Hematopoietic multipotent progenitor cell (in vitro differentiated cells): ENCODE data around the gene TCF7. TPM values are rescaled to one million over a fixed set of nuclear protein-coding genes. Genes with fewer than 3 reads are reported as not detected.
A peak's percentile ranks its signal among the peaks of the same experiment; 100 is the strongest.

Source experiments
- DNase-seq, 3 donors: peaks; one replicate each; pipeline ENCODE4 v3.0.0-alpha.2; 2011 to 2015; ENCODE audit warnings: low read depth in 2 of 3, low spot score in 2 of 3
- total RNA-seq: library from RNA; depleted of rRNA; stranded (reverse); fragments of >200 nt; gene quantifications from one replicate; pipeline ENCODE4 v1.2.3, GENCODE V29; 2012

TCF7 gene
- total RNA-seq, result 0.81 TPM

DNA sequence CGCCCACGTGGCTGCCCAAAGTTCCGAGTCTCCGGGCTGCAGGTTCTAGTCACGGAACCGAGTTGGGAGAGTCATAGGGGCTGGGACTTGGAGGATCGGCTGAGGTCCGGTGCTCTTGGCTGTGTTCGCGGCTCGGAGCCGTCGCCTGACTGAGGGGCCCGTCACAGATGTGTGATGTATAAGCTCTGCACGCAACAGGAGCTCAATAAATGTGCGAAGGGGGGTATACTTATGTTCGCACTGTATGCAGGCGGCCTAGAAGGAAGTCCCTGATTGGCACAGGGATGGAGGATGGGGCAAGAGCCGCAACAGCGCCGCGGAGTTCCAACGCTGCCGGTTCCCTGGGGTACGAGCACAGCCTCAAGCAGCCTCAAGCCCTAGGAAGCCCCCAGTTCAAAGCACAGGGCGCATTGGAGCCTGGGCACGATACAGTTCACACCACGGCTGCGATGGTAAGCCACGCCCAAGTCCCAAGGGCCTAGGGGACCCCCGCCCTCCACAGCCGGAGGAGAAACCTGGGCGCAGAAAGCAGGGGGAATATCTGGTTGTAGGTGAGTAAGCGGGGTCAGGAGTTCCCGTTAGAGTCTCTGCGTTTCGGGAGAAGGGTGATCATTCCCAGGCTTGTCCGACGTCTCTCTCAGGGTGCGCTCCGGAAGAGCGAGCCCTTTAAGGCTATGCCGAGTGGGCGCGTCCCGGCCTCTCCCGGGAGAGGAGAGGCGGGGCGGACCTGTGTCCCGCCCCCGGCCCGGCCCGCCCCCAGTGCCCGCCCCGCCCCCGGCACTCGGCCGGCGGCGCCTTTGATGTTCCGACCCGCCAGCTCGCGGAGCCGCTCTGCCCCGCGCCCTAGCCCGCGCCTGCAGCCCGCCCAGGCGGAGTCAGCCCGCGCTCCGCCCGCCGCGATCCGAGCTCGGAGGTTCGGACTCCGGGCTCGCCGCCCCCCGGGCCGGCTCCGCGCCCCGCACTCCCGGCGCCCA, at the start of gene TCF7:
Gene TCF7, plus strand, starts transcription at position 780 of the 974 bp plus-strand sequence. CDS start 226 bp downstream, outside the sequence.
- DNase-seq, result peak; percentile 64 to 70 (median 64)

- DNase-seq, result no peak
These were observed 44.9 kb upstream of the TCF7 start for GRCh38 chr5:134069553-134069952.

DNA sequence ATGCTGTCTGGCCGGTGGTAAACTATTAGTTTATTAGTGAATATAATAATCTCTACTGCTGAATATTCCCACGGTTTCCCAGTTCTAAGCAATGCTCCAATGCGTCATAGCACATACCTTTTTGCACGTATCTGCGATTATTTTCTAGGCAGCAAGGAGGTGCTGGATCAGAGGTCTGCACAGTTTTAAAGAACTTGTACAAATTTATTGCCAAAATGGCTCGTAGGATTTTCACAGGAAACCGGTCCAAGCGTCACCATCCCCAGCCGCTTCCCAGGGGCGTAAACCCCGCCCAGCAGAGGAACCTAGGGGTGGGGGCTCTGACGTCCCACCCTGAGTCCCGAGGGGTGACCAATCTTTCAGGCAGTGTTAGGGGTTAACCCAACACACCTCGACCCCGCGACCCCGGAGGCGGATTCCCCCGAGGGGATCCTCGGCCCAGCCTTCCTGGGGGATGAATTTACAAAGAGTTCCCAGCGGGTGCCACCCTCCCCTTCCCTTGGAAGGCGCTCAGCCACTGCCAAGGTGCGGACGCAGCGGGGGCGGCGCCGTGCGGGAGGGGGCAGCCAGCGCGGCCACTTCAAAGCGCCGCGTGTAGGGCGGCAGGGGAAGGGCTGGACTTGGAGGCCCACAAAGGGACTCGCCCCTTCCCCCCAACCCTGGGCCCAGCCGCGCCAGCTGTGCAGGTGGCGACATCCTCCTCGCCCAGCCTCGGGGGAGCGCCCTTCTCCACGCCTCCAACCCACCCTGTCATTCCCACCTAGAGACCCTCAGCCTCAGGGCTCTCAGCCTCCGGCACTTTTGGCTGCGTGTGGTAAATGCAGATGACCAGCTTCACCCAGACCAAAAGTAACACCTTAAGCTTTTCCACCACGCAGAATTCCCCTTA, 43.5 kb upstream of the TCF7 start:
- peak in 2 of 3 donors; percentile 38 to 52 for DNase-seq

GRCh38 chr5:134071614-134072207, 42.8 kb upstream of the TCF7 start:
- DNase-seq, result no peak

DNA sequence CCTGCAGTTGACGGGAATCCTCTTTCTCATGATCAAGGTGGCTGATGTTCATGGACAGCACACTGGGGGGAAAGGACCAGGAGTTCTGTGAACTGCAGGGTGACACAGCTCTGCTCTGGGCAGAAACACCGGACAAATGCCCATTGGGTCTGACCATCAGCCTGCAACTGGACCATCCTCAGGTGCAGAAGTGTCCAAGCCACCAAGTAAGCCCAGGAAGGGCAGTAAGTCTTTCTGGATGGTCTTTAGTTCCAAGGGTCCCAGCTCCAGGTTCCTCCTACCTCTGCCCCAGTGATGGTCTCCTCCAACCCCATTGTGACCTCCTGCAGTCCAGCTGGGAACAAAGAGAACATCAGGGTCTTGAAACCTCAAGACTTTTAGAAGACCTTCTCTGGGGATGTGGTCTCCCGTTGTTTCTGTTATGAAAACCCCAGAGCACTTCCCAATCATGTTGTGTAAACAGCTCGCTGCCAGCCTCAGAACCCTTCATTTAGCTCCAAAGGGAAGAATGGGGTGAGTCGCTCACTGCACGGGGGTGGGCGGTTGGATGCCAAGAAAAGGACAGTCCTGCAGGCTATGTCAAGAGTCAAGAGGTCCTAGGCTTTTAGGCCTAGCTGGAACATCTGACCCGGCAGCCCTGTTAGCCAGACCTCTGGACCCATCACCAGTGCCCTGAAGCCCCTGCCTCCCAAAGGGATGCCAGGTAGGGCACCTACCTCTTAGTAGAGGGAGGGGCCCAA, 41.8 kb upstream of the TCF7 start:
- no peak for DNase-seq

DNA sequence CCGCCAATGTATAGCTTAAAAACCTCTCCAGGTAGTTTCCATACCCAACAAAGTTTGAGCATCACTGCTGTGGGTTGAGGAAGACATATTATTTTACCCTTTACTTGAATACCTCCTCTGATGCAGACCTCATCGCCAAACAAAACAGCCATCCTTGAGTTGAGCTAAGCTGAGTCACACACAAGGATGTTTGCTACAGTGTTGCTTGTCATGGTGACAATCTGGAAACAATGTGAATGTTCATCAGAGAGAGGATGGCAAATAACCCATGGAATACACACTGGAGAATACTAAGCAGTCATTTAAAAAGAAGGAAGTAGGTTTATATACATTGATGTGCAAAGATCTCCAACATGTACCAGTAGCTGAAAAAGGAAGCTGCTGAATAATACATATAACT, 41.1 kb upstream of the TCF7 start:
- DNase-seq, result no peak

- DNase-seq, result no peak
These were observed 39.4 kb upstream of the TCF7 start for GRCh38 chr5:134075102-134075501.

GRCh38 chr5:134077926-134078580, 36.4 kb upstream of the TCF7 start:
- no peak for DNase-seq

DNA sequence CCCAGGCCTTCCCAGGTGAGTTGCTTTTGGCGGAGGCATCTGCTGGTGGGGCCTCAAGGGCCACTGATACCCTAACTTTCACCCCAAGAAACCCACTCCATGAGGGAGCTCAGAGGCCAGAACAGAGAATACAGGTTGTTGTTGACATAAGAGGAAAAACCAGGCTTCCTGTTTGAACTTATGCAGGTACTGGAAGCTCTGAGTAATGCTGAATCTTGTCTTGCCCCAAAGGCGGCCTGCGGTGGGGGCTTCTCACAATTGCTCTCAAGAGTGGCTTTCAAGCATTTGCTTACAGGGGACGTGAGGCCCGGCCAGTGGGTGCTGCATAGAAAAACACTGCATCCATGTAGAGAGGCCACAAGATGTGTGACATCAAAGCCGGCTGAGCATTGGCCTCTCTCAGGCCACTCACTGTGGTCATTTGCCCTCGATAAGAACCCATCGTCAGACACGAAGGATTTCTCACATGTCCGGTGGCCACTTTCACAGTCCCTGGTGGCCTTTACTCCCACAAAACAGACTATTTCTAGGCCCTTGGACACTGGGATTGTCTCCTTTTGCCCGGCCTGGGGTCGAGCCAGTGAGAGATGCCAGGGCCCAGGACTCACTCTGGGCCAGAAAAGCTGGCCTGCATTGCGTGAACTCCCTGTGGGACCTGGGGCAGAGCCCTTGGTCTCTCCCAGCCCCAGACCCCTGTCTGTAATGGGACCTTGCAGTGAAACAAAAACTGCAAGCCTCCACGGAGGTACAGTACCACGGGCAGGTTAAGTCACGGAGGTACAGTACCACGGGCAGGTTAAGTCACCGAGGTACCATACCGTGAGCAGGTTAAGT, 34.5 kb upstream of the TCF7 start:
- no peak for DNase-seq

DNA sequence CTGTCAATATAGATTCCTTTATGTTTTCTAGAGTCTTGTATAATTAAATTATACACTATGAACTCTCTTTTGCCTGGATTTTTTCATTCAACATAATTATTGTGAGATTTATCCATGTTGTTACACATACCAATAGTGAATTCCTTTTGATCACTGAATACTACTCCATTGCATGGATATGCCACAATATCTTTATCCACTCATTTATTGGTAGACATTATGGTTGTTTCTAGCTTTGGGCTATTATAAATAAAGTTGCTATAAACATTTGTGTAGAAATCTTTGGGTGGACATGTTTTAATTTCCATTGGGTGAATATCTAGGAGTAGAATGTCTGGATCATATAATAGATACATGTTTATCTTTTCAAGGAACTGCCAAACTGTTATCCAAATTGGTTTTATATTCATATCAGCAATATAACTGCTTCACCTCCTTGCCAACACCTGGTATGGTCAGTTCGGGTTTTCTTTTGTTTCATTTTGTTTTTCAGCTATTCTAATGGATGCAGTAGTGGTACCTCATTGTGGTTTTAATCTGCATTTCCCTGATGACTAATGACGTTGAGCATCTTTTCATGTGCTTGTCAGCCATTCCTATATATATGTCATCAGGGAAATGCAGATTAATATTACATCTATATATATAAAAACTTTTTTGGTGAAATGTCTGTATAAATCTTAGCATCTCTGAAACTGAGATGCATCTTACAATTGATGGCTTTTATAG, 32.1 kb upstream of the TCF7 start:
- DNase-seq, result no peak

DNA sequence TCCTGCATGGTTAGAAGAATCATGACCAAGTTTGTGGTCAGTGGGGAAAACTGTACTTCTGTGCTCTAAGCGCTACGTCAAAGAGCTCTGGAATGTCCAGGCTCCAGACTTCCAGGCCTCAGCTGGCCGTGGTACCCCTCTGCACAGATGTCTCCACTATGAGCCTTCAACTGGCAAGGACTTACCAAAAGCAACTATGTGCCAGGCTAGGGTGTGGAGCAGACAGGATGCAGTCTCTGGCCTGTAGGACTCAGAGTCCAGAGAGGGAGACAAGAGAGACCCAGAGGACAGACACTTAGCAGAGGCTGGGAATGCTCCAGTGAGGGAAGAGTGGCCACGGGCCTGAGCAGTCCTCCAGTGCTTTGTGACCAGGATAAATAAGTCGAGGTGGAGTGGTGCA, 31.0 kb upstream of the TCF7 start:
- no peak for DNase-seq

- no peak for DNase-seq
These were observed 30.4 kb upstream of the TCF7 start for GRCh38 chr5:134084022-134084565.

DNA sequence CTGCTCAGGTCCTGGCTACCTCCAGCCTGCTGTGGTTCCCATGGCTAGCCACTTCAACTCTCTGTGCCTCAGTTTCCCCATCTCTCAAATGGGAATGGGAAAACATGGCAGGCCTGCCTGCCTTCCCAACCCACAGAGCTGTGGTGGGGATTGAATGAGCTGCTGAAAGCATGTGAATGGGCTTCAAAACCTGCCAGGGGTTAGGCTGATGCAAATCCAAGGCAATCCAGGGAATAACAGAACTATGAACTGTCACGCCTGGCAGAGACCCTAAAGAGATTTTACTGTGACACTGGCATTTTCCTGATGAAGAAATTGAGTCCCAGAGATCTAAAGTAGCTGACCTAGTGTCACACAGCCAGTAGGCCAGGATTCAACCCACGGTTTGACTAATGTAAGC, 29.9 kb upstream of the TCF7 start:
- DNase-seq, result no peak

- no peak for DNase-seq
These were observed 29.1 kb upstream of the TCF7 start for GRCh38 chr5:134085411-134085810.

GRCh38 chr5:134086225-134086942, 28.1 kb upstream of the TCF7 start:
- no peak for DNase-seq

GRCh38 chr5:134086943-134087305, 27.6 kb upstream of the TCF7 start:
- peak in 1 of 3 donors; percentile 64 for DNase-seq

DNA sequence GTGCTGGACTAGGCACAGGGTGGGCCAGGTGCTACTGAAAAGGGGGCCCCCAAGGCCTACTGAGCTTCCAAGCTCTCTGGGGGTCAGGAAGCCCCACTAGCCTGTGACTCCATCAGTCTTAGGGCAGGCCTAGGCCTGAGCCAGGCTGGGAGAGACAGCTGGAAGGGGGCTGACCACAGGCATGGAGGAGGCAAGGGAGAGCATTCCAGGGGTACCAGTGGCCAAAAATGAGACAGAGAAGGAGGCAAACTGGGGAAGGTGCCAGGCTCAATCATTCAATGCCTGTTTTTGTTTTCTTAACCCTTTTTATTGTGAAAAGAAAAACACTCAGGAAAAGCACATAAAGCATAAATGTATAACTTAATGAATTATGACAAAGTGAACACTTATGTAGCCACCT, 26.2 kb upstream of the TCF7 start:
- DNase-seq, result no peak
